GM21576 (cell line): ENCODE measurements around the gene CHRM4.

Experiments
- ATAC-seq: cut with Tn5 transposase; IDR thresholded peaks from one replicate; pipeline ENCODE4 v1.9.1; 2021; ENCODE audit warnings: mild to moderate bottlenecking, moderate library complexity; ENCODE audit not compliant: unreplicated experiment

The CHRM4 gene

GRCh38 chr11:46391578-46392420 is at the start of gene CHRM4:
Gene CHRM4 (minus strand): TSS chr11:46391776. CDS start chr11:46386557, 5,219 bp downstream.
- no peak for ATAC-seq

GRCh38 chr11:46438211-46438610 is 46.6 kb upstream of the CHRM4 start:
- no peak for ATAC-seq

- no peak for ATAC-seq
These were observed 45.6 kb upstream of the CHRM4 start for GRCh38 chr11:46437122-46437689.

- ATAC-seq, result no peak
These were observed 44.5 kb upstream of the CHRM4 start for GRCh38 chr11:46436113-46436512.

- ATAC-seq, result no peak
These were observed 44.1 kb upstream of the CHRM4 start for GRCh38 chr11:46435679-46436078.

- ATAC-seq, result no peak
These were observed 39.6 kb upstream of the CHRM4 start for GRCh38 chr11:46431211-46431610.

- no peak for ATAC-seq
These were observed 38.1 kb upstream of the CHRM4 start for GRCh38 chr11:46429717-46430116.

GRCh38 chr11:46427364-46427763 is 35.8 kb upstream of the CHRM4 start:
- ATAC-seq, result no peak

GRCh38 chr11:46426233-46426991 is 34.8 kb upstream of the CHRM4 start:
- no peak for ATAC-seq

GRCh38 chr11:46422588-46422987 is 31.0 kb upstream of the CHRM4 start:
- ATAC-seq, result no peak

GRCh38 chr11:46421257-46421880 is 29.8 kb upstream of the CHRM4 start:
- no peak for ATAC-seq

- no peak for ATAC-seq
These were observed 28.9 kb upstream of the CHRM4 start for GRCh38 chr11:46420513-46420912.

- ATAC-seq, result no peak
These were observed 27.2 kb upstream of the CHRM4 start for GRCh38 chr11:46418751-46419150.

GRCh38 chr11:46417711-46418110 is 26.1 kb upstream of the CHRM4 start:
- no peak for ATAC-seq

GRCh38 chr11:46414879-46415278 is 23.3 kb upstream of the CHRM4 start:
- no peak for ATAC-seq

- ATAC-seq, result no peak
These were observed 22.9 kb upstream of the CHRM4 start for GRCh38 chr11:46414466-46414796.

- no peak for ATAC-seq
These were observed 22.3 kb upstream of the CHRM4 start for GRCh38 chr11:46413760-46414465.

- ATAC-seq, result no peak
These were observed 18.4 kb upstream of the CHRM4 start for GRCh38 chr11:46410021-46410420.

GRCh38 chr11:46408407-46408986 is 16.9 kb upstream of the CHRM4 start:
- no peak for ATAC-seq

- ATAC-seq, result no peak
These were observed 16.1 kb upstream of the CHRM4 start for GRCh38 chr11:46407635-46408034.
